Gastrocnemius medialis (tissue), 4 donors: Measurements from ENCODE around the gene GRAP2.

Source experiments
- POLR2A ChIP-seq, 2 donors: fragments of 450-650 bp; IDR thresholded peaks; one replicate each; pipeline ENCODE4 v1.6.1; 2017; ENCODE audit warnings: antibody characterized with exemption in 2 of 2, mild to moderate bottlenecking in 2 of 2, moderate library complexity in 2 of 2
- TF ChIP-seq, protein P1 (sequence below), 5 experiments: fragments of 450-650 bp in 3 of 5; fragments of 200-600 bp in 2 of 5; sonication (generic) in 2 of 5; IDR thresholded peaks in 4 of 5; conservative IDR thresholded peaks in 1 of 5; 1 replicate in 4 of 5; 2 replicates in 1 of 5; pipeline ENCODE4 v1.5.1; 2016 to 2019; ENCODE audit warnings: antibody characterized with exemption in 5 of 5, mild to moderate bottlenecking in 3 of 5, moderate library complexity in 3 of 5

GRCh38 chr22:40018051-40018450, 117.2 kb downstream of the GRAP2 start:
- TF ChIP-seq, protein P1, sequence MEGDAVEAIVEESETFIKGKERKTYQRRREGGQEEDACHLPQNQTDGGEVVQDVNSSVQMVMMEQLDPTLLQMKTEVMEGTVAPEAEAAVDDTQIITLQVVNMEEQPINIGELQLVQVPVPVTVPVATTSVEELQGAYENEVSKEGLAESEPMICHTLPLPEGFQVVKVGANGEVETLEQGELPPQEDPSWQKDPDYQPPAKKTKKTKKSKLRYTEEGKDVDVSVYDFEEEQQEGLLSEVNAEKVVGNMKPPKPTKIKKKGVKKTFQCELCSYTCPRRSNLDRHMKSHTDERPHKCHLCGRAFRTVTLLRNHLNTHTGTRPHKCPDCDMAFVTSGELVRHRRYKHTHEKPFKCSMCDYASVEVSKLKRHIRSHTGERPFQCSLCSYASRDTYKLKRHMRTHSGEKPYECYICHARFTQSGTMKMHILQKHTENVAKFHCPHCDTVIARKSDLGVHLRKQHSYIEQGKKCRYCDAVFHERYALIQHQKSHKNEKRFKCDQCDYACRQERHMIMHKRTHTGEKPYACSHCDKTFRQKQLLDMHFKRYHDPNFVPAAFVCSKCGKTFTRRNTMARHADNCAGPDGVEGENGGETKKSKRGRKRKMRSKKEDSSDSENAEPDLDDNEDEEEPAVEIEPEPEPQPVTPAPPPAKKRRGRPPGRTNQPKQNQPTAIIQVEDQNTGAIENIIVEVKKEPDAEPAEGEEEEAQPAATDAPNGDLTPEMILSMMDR (IDR thresholded peaks at IDR 0.05 in 4 of 5, conservative IDR thresholded peaks at IDR 0.05 in 1 of 5), result no peak
- TF ChIP-seq POLR2A (IDR thresholded peaks at IDR 0.05), result no peak
